Measurements from ENCODE around the gene SMPD2. TPM values are rescaled to one million over a fixed set of nuclear protein-coding genes. Genes with fewer than 3 reads are reported as not detected.

The SMPD2 gene
- total and polyA plus RNA-seq, 9 of the 15 experiments (the other 6 are each of a cell fraction or from before 2014, with no cell fraction given), result 0.13 to 21.8 (median 18.3) TPM

- TF ChIP-seq TEAD2 (tag; IDR thresholded peaks at IDR 0.05) (no peak), SIN3A (IDR thresholded peaks at IDR 0.05; ENCODE audit: borderline replicate concordance in 2 of 2, control insufficient read depth in 1 of 2, low read depth in 2 of 2, low read length in 2 of 2) (peak; percentile 45 to 64; a peak in 2 of 4 replicates), ZBTB40 (IDR thresholded peaks at IDR 0.05) (peak; percentile 59), ZBTB40 (CRISPR knock-in tag; IDR thresholded peaks at IDR 0.05) (no peak), ZFP1 (CRISPR knock-in tag; IDR thresholded peaks at IDR 0.05) (no peak), KDM5B (IDR thresholded peaks at IDR 0.05; ENCODE audit: insufficient replicate concordance, low read depth, low read length) (peak; percentile 81), SP2 (IDR thresholded peaks at IDR 0.05; ENCODE audit: extremely low read depth, low read depth, low read length, poor library complexity, severe bottlenecking) (no peak), THAP7 (CRISPR knock-in tag; IDR thresholded peaks at IDR 0.05) (no peak), FOXA3 (CRISPR knock-in tag; conservative IDR thresholded peaks at IDR 0.05 in 1 of 2, IDR thresholded peaks at IDR 0.05 in 1 of 2) (no peak), THRB (CRISPR knock-in tag; conservative IDR thresholded peaks at IDR 0.05) (no peak), ZZZ3 (IDR thresholded peaks at IDR 0.05) (no peak), POLR2B (IDR thresholded peaks at IDR 0.05; ENCODE audit: low read depth, partially characterized antibody) (peak; percentile 28), ZBED1 (IDR thresholded peaks at IDR 0.05) (no peak), POLR3G (IDR thresholded peaks at IDR 0.05; ENCODE audit: extremely low read depth, insufficient read length, insufficient replicate concordance) (no peak), TRIM24 (IDR thresholded peaks at IDR 0.05) (peak in 1 of 2 experiments; percentile 35; a peak in 1 of 4 replicates), MXD1 (CRISPR knock-in tag; IDR thresholded peaks at IDR 0.05; ENCODE audit: borderline replicate concordance, poor library complexity, severe bottlenecking) (no peak)
Measured at GRCh38 chr6:109455437-109456110, 15.1 kb downstream of the SMPD2 start, which contains the start of gene MICAL1 (continued).
